Right lobe of liver (tissue), 4 donors: Measurements from ENCODE around the gene KANSL1.

ENCODE experiments used
- CTCF ChIP-seq, 4 donors: fragments of 200-600 bp in 3 of 4; fragments of 450-650 bp in 1 of 4; IDR thresholded peaks; one replicate each; pipeline versions ENCODE4 v1.5.1 to v1.8.0; 2016 to 2022; ENCODE audit warnings: antibody characterized with exemption in 4 of 4, mild to moderate bottlenecking in 2 of 4
- POLR2A ChIP-seq: fragments of 450-650 bp; IDR thresholded peaks from one replicate; pipeline ENCODE4 v1.6.1; 2017; ENCODE audit warnings: antibody characterized with exemption, mild to moderate bottlenecking
- donor health status: DM: no; HTN: no; CAD: no.
- donor health status: DM: no; HTN: no; CAD: no.
- donor health status: DM: no; HTN: yes; CAD: no.

- TF ChIP-seq CTCF (IDR thresholded peaks at IDR 0.05) (no peak), POLR2A (no peak)
These were observed 1.7 kb downstream of the KANSL1 start for GRCh38 chr17:46191322-46192188.
